SK-N-MC (cell line): ENCODE measurements around the gene GPRIN1.

Source experiments
- DNase-seq: peaks from one replicate; pipeline ENCODE4 v3.0.0-alpha.2; 2011; ENCODE audit warnings: low read depth, low spot score
- H3K27ac ChIP-seq: fragments of 200-600 bp; sonication (generic); 2 replicates; pipeline ENCODE4 v1.5.1; 2016; ENCODE audit warnings: mixed run types
- H3K36me3 ChIP-seq: fragments of 200-600 bp; sonication (generic); 2 replicates; pipeline ENCODE4 v1.6.1; 2017; ENCODE audit warnings: antibody characterized with exemption, low read length, mixed read lengths; ENCODE audit not compliant: insufficient read depth
- H3K4me3 ChIP-seq: fragments of 200-600 bp; sonication (generic); 2 replicates; pipeline ENCODE4 v1.5.1; 2016
- H3K9ac ChIP-seq: fragments of 200-600 bp; sonication (generic); 2 replicates; pipeline ENCODE4 v1.8.0; 2017; ENCODE audit warnings: mixed run types, mixed read lengths; ENCODE audit not compliant: insufficient read length
- H3K9me3 ChIP-seq: fragments of 200-600 bp; sonication (generic); 2 replicates; pipeline ENCODE4 v1.6.1; 2017; ENCODE audit warnings: low read depth, mild to moderate bottlenecking, antibody characterized with exemption, low read length, moderate library complexity, mixed read lengths
- EZH2 ChIP-seq: fragments of 200-600 bp; sonication (generic); IDR thresholded peaks from one replicate; pipeline ENCODE4 v1.6.1; 2017; ENCODE audit warnings: antibody characterized with exemption
- FOXP2 ChIP-seq: optimal IDR thresholded peaks from 2 replicates; pipeline ENCODE3; 2011; ENCODE audit warnings: mild to moderate bottlenecking, moderate library complexity; ENCODE audit not compliant: insufficient read depth; ENCODE audit errors: extremely low read length, control extremely low read depth
- POLR2AphosphoS5 ChIP-seq: IDR thresholded peaks from 2 replicates; pipeline ENCODE4 v1.6.1; 2012; ENCODE audit warnings: mild to moderate bottlenecking, low read depth, low read length, borderline replicate concordance

GPRIN1 gene

DNA sequence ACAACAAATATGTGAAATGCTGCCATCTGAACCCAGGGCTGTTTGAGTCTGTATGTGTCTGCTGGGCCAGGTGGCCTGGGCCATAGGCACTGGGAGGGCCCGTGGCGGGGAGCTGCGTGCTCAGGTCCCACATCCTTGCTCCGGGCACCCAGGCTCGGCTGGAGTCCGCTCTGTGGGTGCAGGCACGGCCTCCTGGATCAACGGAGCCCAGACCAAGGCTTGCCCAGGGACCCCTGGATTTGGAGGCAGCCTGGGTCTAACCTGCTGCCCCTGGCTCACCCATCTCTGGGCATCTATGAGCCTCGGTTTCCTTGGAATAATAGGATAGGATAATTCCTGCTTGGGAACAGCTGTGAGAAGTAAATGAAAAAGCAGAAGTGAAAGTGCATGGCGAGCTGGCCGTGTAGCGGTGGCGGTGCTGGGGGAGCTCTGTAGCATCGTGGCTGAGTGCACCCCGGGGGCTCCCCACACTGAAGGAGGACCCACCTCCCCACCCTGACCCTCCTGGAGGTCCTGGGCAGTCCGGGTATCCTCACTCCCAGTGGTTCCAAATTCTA, 59.6 kb downstream of the GPRIN1 start:
- Histone ChIP-seq H3K4me3 (no peak overlapping the region), H3K9me3 (no peaks in the 10 kb centered on the region), H3K27ac (no peak overlapping the region), H3K36me3 (no peaks in the 10 kb centered on the region), H3K9ac (no peak overlapping the region)
- DNase-seq = no peak
- no peak for TF ChIP-seq FOXP2
- TF ChIP-seq POLR2AphosphoS5 = no peak

DNA sequence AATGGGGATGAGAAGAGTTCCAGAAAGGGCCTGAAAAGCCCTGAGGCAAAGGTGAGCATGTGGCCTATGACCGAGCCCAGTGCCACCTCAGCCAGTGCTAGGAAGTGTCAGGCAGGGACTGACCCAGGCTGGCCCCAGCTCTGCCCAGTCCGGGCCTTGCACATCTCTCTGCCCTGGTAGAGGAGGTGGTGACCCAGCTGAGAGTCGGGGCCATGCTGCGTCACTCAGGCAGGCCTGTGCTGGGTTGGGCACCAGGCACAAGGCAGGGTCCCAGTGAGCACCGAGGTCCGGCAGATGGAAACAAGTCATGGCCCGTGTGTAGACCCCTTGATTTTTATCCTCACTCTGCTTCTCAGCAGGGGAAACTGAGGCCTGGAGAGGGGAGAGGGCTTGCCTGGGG, 60.1 kb downstream of the GPRIN1 start:
- no peak for TF ChIP-seq EZH2
- TF ChIP-seq POLR2AphosphoS5 = no peak
- TF ChIP-seq FOXP2 = no peak
- Histone ChIP-seq H3K9me3 (no peaks in the 10 kb centered on the region), H3K4me3 (no peak overlapping the region), H3K27ac (no peak overlapping the region), H3K9ac (no peak overlapping the region), H3K36me3 (no peaks in the 10 kb centered on the region)
- no peak for DNase-seq

GRCh38 chr5:176548967-176549444, 61.0 kb downstream of the GPRIN1 start, which contains the start of gene CDHR2:
Gene CDHR2 (plus strand): TSS chr5:176549342. CDS start chr5:176565353, 16,011 bp downstream.
- DNase-seq = no peak
- Histone ChIP-seq H3K36me3 (no peaks in the 10 kb centered on the region), H3K27ac (no peak within 1 kb of the TSS), H3K4me3 (no peak within 1 kb of the TSS), H3K9ac (no peak within 1 kb of the TSS), H3K9me3 (no peaks in the 10 kb centered on the region)
- TF ChIP-seq POLR2AphosphoS5 (no peak), FOXP2 (no peak), EZH2 (no peak)

DNA sequence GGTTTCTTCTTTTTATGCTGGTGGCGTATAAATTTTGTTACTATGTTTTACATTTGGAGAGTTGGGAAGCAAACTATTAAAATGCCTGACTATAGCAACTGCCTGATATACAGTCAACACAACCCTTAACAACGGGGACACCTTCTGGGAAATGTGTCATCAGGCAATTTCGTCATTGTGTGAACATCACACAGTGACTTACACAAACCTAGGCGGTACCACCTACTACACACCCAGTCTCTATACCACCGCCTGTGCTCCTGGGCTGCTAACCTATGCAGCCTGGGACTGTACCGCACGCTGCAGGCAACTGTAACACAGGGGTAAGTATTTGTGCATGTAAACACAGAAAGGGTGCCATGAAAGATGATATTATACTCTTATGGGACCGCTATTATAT, 62.2 kb downstream of the GPRIN1 start:
- no peaks in the 10 kb centered on the region for H3K9me3 ChIP-seq
- no peak overlapping the region for H3K9ac ChIP-seq
- no peak overlapping the region for H3K4me3 ChIP-seq
- TF ChIP-seq EZH2 (no peak), POLR2AphosphoS5 (no peak), FOXP2 (no peak)
- DNase-seq = no peak
- H3K27ac ChIP-seq = no peak overlapping the region
- no peaks in the 10 kb centered on the region for H3K36me3 ChIP-seq
